Measurements from ENCODE around the gene AIF1L.

DNA sequence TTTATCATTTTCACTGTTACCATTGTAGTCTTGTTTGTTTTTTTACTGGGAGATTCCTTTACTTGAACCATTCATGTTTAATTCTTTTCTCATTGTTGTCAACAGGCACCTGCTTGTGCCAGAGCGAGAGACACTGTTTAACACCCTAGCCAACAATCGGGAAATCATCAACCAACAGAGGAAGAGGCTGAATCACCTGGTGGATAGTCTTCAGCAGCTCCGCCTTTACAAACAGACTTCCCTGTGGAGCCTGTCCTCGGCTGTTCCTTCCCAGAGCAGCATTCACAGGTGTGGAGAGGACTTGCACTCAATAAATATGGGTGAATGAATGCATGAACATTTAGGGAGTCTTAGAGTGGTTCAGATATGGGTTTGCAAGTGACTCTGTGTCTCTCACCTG is 66.6 kb downstream of the AIF1L start:
- no peak for TF ChIP-seq POLR2A (IDR thresholded peaks at IDR 0.05; ENCODE audit: low read length)
- TF ChIP-seq GATA1 (IDR thresholded peaks at IDR 0.05; ENCODE audit: low read depth, low read length): no peak
